ENCODE measurements around the gene SUN2.

Gene SUN2

DNA sequence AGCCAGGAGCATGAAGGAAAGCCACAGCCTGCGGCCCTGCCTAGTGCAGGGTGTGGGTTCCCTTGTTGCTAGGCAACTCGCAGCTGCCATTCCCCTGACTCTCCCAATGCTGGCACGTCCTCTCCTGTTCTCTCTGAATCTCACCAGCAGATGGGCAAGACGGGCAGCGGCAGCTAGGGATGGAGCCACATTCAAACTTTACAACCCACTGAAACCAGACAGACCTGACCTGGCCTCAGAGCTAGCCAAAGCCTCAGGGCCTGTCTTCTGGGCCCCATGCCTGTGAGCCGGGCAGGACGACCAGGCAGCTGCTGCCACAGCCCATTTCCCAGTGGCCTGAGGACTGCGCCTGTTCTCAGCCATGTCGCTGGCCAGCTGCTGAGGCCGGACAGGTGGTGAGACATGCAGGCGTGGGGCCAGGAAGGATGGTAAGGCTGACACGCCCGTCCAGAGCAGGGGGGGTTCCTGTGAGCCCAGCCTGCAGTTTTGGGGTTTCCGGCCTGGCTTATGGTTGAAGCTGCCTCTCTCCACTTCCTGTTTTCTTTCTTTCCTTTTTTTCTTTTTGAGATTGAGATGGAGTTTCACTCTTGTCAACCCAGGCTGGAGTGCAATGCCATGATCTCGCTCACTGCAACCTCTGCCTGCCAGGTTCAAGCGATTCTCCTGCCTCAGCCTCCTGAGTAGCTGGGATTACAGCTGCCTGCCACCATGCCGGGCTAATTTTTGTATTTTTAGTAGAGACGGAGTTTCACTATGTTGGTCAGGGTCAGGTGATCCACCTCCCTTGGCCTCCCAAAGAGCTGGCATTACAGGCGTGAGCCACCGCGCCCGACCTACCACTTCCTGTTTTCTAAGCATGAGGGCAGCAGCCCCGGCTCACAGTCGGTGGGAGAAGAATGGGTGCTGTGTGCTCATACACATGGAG is 4.1 kb downstream of the SUN2 start:
- peak; percentile 62 for DNase-seq

DNA sequence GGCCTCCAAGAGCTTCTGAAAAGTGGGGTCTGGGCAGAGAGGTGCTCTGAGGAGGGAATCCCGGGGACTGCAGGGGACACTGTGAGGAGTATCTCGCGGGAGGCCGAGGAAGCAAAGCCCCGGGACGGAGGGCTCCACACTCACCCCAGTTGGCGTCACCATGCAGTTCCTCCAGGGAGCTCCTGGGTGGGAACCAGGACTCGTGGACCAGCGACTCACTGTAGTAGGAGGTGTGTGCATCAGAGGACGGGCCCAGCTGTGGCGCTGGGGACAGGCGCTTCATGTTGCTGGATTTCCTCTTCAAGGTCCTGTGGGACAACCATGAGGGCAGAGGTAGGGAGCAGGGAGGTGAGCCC is 4.8 kb downstream of the SUN2 start:
- DNase-seq, result no peak

DNA sequence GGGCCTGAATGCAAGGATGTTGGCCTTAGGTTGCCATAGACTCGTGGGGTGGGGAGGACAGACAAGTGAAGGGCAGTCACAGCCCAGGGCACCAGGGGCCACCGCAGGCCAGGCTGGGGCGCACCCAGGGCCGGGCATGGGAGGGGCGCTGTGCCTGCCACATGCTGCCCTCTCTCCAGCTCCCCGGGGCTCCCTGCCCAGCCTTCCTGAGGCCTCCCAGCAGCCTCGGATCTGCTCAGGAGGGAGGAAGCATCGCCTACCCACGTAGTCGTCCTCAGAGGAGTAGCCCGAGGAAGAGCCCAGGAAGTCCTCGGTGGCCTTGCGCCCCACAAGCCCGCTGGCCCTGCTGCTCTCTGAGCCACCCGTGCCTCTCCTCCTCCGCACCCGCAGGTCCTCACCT is 5.2 kb downstream of the SUN2 start:
- no peak for DNase-seq

DNA sequence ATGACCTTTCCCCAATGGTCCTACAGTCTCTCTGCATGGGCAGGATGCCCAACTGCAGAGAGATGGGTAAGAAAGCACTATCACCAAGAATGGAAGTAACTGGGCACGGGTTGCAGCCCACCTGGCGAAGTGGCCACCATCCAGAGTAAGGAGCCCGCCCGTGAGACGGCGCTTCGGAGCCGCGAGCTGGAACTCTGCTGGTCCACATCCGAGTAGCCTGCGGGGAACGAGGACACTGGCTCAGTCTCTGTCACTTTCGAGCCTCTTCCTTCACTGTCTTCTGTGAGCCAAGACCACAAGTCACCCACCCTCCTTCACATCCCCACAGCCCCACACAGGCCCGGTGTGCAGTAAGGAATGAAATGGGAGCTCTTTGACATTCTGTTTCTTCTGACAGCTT is 5.7 kb downstream of the SUN2 start:
- no peak for DNase-seq

DNA sequence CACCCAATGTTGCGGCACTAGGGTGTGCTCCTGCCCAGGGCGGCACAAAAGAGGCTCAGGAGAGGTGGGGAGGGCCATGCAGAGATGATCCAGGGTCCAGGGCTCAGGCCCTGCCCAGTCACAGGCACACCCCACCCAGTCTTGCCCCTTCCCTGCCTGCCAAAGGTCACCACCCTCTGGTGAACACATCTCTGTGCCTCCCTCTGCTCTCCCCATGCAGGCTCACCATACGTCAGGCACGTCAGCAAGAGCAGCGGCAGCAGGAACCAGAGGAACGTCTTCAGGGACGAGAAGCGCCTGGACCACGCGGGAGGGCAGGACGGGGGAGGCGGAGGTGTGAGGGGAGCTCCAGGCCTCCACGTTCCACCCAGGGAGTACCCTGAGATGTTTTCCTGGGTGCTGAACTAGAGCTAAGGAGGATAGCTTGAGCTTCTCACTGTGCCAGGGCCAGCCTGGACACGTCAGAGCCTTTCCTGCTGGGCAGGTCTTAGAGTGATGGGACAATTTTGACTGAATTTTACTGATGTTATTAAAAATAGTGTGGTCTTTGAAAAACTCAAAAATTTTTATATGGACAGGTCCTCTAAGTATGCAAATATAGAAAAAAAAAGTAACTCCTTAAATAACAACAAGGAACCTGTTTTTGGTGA is 7.2 kb downstream of the SUN2 start:
- no peak for DNase-seq

GRCh38 chr22:38745676-38746460 is 9.9 kb downstream of the SUN2 start:
- DNase-seq, result no peak

GRCh38 chr22:38744981-38745380 is 10.8 kb downstream of the SUN2 start:
- DNase-seq, result no peak

GRCh38 chr22:38742176-38742942 is 13.4 kb downstream of the SUN2 start:
- no peak for DNase-seq

DNA sequence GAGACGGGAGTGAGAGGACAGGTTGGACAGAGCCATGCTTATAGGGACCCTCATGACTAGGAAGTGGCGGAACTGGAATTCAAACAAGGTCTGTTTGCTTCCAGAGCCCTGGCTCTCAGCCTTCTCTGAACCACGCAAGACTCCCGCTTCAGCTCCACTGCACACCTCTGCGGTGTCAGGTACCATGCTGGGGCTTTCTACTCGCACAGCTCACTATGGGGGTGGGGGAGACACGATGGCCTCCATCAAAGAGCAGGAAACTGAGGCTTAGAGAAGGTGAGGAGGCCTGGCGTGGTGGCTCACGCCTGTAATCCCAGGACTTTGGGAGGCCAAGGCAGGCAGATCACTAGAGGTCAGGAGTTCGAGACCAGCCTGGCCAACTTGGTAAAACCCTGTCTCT is 14.2 kb downstream of the SUN2 start:
- DNase-seq, result no peak

DNA sequence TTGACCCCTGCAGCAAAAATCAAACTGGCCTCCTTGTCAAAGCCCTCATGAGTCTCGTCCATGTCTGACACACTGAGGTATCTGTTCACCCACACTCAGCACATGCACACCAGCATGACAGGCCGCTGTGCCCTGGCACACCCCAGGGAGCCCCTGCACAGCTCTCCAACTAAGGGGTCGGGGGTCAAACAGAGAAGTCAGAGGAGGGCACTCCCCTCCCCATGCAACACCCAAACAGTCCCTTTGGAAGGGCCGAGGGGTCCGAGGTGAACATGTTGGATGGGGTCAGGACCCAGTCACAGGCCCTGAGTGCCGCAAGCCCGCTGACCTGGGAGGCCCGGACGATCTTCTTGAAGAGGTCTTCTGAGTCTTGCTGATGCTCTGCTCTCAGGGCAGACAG is 14.6 kb downstream of the SUN2 start:
- no peak for DNase-seq

- DNase-seq, result no peak
Measured at GRCh38 chr22:38740754-38741153, 15.0 kb downstream of the SUN2 start.

DNA sequence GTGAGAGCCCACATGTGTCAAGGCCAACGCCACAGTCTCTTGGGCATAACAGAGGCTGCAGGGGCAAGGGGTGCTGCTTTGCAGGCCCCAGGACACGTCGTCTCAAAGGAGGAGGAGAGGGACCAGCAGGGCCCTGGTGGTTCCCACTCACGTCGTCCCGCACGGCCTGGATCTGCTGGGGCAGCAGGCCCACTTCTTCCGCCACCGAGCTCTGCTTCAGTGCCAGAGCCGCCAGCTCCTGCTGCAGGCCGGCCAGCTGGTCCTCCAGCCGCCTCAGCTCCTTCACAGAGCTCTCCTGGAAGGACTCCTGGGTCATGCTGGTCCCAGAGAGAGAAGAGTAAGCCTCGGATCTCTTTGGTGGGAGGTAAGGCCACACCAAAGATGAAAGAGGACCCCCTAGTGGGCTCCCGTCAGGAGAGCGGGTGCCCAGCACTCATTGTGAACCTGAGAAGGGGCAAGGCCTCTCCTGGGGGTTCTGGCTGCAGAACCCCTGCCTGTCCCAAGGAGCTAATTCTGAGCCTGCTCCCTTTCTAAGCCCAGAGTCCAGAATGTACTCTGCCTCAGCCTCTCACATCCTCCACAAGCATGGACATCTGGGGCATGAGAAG is 15.6 kb downstream of the SUN2 start:
- no peak for DNase-seq

DNA sequence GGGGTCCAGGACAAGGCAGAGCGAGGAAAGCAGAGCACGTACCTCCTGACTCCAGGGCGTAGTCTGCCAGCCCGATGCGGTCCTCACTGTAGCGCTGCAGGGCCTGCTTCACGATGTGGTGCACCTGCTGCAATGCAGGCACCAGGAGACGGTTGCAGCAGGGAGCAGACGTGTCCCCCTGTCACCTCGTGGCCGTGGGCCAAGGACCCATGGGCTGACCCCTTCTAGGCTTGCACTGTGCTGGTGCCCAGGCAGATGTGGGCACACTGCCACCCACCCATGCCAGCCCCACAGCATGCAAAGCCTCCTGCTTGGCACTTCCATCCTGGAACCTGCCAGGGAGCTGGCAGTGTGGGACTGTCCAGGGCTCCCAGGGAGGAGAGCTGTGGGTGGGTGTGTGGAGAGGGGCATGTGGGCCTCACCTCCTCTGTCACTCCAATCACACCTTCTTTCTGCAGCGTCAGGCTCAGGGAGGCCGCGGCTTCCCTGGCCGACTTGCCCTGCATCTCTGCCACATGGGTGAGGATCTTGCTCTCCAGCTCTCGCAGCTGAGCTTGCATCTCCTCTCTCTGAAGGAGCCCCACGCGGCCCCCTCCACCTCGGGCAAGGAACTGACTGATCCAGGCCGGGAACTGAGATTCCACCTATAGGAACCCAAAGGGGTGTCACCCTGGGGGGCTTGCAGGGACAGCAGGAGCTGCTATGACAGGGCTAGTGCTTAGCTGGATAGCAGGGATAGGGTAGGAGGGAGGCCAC is 16.3 kb downstream of the SUN2 start:
- DNase-seq, result no peak

- no peak for DNase-seq
Measured at GRCh38 chr22:38738475-38739070, 17.2 kb downstream of the SUN2 start.

- DNase-seq, result no peak
Measured at GRCh38 chr22:38737302-38738060, 18.3 kb downstream of the SUN2 start.

GRCh38 chr22:38736257-38736570 is 19.6 kb downstream of the SUN2 start:
- no peak for DNase-seq

DNA sequence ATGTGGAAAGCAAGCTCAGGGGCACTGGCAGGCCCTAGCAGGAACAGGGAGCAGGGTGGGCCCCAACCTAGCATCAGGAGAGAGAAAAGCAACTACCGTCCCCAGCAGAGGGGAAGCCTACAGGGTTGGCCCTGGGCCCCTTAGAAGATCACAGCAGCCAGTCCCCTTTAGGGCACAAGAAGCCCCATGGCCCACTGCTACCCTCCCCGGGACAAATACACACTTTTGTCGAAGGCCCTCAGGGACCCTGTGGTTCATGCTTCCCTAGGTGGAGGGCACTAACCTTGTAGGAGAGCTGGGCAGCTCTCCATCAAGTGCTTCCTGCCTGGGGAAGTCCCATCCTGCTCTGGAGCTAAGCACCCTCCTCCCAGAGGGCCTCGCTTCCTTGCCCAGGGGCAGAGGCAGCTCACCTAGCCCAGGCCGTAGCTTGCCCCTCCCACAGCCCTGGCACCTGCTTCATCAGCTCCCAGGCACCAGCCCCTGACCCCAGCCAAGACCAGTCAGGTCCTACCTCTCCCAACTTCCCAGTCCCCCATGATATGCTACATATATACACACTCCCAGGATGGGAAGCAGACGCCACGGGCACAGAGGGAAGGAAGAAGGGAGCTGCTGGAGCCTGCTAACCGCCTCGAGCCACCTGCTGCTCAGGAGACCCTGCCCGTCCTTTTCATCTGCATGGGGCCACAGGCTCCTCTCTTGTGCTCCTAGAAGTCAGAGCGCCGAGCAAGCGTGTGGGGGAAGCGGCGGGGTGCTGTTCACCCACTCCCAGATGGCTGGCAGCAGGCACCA is 20.1 kb downstream of the SUN2 start:
- no peak for DNase-seq

- no peak for DNase-seq
Measured at GRCh38 chr22:38735126-38735464, 20.7 kb downstream of the SUN2 start.

DNA sequence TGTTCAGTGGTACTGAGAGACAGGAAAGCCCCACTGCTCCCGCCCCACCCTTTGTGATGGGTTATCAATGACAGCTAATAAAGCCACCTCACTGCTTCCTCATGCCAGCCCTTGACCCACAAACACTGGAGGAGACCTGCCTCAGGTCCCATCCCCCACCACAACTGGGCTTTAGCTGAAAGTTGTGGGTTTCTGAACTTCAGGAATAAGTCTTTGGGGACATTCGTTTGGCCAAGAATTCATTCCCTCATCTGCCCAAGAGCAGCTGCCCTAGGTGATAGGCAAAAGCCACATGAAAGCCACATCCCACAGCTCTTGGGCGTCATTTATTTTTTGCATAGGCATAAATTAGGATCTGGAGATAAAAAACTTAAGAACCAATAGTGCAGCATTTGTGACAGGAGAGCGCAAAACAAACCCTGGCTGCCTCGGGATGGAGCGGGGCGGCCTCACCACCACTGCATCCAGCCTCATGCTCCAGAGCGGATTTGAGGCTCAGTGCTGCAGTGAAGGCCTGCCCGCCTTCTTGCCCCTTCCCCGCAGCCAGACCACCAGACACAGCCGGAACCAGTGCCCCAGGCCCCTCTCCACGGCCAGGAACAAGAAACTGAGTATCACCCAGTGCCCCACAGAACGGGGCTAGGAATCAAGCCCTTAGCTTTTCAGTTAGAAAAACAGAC is 21.2 kb downstream of the SUN2 start:
- DNase-seq, result no peak
